NCI-H1417 treated with DMSO at 0.1 percent for 48 hours (cell line): ENCODE results near the gene NOS1.

Experiments
- DNase-seq: peaks from one replicate; lab custom pipeline; 2025; lab: John Stamatoyannopoulos, UW

Gene NOS1

DNA sequence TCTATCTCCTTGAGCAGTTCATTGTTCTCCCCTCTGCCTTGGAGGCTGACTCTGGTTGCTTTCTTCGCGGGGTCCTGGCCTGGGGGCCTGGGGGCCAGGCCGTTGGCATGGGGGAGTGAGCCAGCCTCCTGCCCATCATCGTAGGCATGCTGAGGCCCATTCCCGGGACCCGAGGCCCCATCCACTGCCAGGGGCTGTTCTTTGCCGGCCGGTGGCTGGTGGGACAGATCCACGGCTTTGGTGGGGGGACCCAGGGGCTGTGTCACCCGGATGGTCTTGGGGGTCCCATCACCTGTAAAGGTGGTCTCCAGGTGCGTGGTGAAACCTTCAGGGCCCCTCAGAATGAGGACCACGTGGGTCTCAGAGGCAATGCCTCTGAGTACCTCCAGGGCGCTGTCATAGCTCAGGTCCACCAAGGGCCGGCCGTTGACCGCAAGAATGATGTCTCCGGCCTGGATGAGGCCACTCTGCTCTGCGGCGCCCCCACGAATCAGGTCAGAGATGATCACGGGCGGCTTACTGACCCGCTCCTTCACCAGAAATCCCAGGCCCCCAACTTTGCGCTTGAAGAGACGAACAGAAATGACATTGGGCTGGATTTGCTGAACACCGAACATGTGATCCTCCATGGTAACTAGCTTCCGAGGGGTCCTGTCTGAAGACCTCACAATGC is 30.8 kb downstream of the NOS1 start:
- DNase-seq: no peak

DNA sequence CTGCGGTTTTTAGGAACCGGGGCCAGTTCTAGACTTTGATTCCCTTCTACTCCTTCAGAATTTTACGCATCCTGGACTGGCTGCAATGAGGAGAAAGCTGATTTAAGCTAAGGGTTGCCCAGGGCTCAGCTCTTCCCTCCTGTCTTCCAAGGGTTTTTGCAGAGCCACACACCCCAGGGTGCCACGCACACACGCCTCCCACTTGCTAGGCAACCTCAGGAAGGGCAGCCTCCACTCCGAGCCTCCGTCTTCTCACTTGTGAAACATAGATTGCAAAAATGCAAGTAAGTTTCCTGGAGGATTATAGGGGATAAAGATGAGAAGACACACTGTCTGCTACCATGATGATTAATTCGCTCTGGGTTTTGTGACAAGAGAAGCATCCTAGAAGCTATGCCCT is 31.7 kb downstream of the NOS1 start:
- no peak for DNase-seq

- no peak for DNase-seq
Observed at GRCh38 chr12:117328556-117329100, 32.8 kb downstream of the NOS1 start.

GRCh38 chr12:117322428-117322827 is 39.0 kb downstream of the NOS1 start:
- no peak for DNase-seq

- no peak for DNase-seq
Observed at GRCh38 chr12:117321572-117321971, 39.9 kb downstream of the NOS1 start.

DNA sequence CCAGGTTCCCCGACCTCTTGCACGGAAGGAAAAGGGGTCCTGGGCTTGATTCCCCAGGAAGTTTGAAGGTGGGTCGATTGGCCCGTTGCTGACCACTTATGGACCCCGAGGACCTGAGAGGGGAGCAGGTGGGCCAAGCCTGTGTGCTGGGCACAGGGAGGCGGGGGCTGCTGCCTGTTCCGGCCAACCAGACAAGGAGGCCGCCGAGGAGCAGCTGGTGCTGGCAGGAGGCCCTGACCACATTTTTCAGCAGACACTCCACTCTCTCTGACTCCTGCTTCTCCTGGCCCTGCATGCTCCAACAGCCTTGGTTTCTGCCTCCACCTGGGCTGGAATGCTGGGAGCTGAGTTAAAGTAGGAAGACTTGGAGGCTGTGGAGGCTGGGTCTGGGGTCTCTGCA is 42.8 kb downstream of the NOS1 start:
- DNase-seq: no peak

- DNase-seq: no peak
Observed at GRCh38 chr12:117316336-117316735, 45.1 kb downstream of the NOS1 start.

- DNase-seq: no peak
Observed at GRCh38 chr12:117313926-117314325, 47.5 kb downstream of the NOS1 start.

DNA sequence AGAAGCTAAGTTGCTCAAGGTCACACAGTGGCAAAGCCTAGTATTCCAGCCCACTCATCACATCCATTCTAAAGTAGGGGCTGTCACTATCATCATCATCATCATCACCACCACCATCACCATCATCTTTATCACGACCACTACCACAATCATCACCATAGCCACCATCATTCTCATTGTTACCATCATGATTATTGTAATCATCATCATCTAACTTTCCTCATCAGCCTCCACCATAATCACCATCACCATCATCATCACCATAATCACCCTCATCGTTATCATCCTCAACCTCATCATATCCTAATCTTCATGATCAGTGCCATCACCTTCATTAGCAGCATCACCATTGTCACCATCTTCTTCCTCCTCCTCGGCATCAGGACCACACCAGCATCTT is 48.7 kb downstream of the NOS1 start:
- DNase-seq: no peak

- DNase-seq: no peak
Observed at GRCh38 chr12:117309276-117309925, 52.0 kb downstream of the NOS1 start.

DNA sequence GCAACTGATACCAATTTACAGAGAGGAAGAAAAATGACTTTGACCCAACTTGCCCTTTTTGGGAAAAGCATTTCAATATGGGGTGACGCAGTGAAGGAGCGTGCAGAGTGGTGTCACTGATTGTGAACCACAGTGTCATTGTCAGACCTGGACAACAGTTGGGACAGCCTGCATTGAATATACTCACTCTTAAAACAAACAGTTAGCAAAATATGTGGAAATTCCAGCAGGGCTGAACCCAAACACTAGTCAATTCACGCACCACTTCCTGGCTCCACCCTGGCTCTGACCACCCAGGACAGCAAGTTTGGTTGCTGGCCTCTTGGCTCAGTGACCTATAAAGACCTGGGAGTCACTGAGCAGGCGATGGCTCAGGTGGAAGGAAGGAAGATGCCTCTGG is 61.3 kb downstream of the NOS1 start:
- no peak for DNase-seq

GRCh38 chr12:117298648-117299225 is 62.7 kb downstream of the NOS1 start:
- DNase-seq: no peak

- no peak for DNase-seq
Observed at GRCh38 chr12:117298191-117298590, 63.2 kb downstream of the NOS1 start.

- DNase-seq: no peak
Observed at GRCh38 chr12:117294189-117294603, 67.2 kb downstream of the NOS1 start.

- no peak for DNase-seq
Observed at GRCh38 chr12:117293510-117293909, 67.9 kb downstream of the NOS1 start.

DNA sequence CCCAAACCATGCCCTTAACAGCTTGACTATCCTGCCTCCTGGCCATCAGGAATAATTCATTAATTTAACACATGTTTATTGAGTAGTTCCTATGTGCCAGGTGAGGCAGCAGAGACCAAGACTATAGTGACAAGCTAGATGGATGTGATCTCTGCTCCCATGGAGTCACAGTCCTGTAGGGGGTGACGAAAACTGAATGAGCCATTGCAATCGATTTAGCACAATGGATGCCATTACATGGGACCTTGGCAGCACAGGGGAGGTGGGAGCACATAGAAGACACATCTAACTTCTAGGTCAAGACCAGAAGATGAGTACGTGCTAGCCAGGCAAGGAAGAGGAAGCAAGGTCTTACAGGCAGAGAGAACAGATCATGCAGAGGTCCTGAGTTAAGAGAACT is 68.7 kb downstream of the NOS1 start:
- no peak for DNase-seq

GRCh38 chr12:117284140-117284539 is 77.3 kb downstream of the NOS1 start:
- no peak for DNase-seq

DNA sequence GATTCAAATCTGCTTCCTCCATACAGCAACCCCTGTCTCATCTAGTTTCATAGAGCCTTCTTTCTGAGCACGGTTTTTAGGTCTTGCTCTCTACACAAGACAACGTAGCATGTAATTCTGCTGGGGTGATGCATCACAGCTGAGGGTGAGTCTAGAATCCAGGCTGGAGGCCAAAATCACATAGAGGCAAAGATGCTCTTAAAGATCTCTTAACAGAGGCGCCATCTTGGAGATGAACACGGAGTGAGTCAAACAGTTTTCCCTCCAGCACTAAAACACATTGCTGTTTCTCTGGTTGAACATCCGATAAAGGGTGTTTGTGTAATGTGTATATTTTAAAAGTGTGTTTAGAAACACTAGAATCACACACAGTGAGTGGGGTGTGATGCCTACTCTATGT is 78.9 kb downstream of the NOS1 start:
- DNase-seq: no peak

DNA sequence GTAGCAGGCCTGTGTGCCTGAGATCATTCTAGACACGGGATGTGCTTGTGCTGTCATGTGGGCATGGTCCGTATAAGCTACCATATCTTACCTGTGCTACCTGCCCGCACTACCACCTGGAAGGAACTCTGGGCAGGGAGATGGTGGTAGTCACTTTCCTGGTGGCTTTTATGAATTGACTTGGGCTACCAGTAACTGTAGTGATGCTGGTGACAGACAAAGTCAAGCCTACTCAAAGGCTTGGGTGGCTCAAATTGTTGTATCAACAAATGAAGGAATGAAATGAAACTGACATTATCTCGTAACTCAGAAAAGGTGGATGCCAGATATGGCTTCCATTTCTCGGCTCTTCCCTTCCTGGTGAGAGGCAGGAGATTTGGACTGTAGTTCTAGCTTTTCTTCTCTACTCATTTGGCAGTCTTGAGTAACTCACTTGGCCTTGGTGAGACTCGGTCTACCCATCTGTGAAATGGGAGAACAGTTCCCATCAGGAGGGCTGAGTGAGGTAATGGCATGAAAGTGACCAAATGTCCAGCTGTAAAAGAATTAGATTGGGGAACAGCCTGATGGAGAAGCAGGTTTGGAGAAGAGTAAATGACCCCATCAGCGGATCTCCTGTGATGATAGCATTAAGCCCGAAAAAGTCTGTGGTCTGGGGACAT is 81.3 kb downstream of the NOS1 start:
- DNase-seq: no peak

- no peak for DNase-seq
Observed at GRCh38 chr12:117279606-117280005, 81.8 kb downstream of the NOS1 start.

GRCh38 chr12:117277875-117278274 is 83.6 kb downstream of the NOS1 start:
- no peak for DNase-seq

DNA sequence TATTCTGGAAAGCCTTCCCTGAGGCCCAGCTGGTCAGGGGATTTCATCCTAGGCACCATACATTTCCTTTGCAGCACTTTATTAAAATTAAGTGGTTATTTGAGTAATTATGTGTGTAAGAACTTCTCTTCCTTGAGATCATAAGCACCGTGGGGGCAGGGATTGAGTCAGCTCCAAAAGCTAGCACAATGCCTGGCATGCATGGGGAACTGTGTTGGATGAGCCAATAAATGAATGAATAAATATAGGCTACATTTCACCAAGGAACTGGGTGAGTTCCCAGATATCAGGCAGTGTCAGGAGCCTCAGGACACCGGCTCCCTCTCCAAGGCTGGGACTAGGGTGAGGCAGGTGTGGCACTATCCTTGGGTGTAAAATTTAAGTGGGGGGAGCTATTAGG is 88.3 kb downstream of the NOS1 start:
- DNase-seq: no peak

GRCh38 chr12:117272690-117273089 is 88.7 kb downstream of the NOS1 start:
- no peak for DNase-seq
